ENCODE measurements around the gene ZC3H14. TPM values are rescaled to one million over a fixed set of nuclear protein-coding genes. Genes with fewer than 3 reads are reported as not detected.
"Not testable (repeated sequence)": the region's sequence is repeated elsewhere in the genome, so short reads cannot be mapped to it uniquely, and the experiment has no call there.

ZC3H14 gene
- total and polyA plus RNA-seq, 3 donors from 2014 or later = 208 to 354 (median 253) TPM

DNA sequence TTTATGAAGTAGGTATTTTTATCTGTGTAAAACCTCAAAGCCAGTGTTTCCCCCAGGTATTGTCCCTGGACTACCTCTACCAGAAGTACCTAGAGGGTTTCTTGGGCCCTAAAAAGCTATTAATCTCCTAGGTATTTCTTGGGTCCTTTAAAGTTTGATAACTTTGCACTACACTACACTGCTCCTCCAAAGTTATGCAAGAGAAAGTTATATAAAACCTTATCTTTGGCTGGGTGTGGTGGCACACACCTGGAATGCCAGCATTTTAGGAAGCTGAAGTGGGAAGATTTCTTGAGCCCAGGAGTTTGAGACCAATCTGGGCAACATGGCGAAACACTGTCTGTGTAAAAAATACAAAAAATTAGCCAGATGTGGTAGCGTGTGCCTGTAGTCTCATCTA is 42.9 kb upstream of the ZC3H14 start:
- H3K27ac ChIP-seq = no peak overlapping the region
- H3K27me3 ChIP-seq = no peaks in the 10 kb centered on the region
- H3K36me3 ChIP-seq (ENCODE audit: low read depth, missing control alignments) = no peaks in the 10 kb centered on the region
- DNase-seq = no peak
- no peaks in the 10 kb centered on the region for H3K4me1 ChIP-seq
- intact Hi-C loops (cut with DNase I; ENCODE audit: low total_unique reads) = no loop called here
- H3K4me3 ChIP-seq = no peak overlapping the region
- no peaks in the 10 kb centered on the region for H3K9me3 ChIP-seq
- TF ChIP-seq POLR2A (IDR thresholded peaks at IDR 0.05) = no peak
- TF ChIP-seq, protein P1, sequence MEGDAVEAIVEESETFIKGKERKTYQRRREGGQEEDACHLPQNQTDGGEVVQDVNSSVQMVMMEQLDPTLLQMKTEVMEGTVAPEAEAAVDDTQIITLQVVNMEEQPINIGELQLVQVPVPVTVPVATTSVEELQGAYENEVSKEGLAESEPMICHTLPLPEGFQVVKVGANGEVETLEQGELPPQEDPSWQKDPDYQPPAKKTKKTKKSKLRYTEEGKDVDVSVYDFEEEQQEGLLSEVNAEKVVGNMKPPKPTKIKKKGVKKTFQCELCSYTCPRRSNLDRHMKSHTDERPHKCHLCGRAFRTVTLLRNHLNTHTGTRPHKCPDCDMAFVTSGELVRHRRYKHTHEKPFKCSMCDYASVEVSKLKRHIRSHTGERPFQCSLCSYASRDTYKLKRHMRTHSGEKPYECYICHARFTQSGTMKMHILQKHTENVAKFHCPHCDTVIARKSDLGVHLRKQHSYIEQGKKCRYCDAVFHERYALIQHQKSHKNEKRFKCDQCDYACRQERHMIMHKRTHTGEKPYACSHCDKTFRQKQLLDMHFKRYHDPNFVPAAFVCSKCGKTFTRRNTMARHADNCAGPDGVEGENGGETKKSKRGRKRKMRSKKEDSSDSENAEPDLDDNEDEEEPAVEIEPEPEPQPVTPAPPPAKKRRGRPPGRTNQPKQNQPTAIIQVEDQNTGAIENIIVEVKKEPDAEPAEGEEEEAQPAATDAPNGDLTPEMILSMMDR (IDR thresholded peaks at IDR 0.05) = no peak
- 89 to 95% methylated on average over 2 of the region's 2 CpGs for WGBS, 2 donors

DNA sequence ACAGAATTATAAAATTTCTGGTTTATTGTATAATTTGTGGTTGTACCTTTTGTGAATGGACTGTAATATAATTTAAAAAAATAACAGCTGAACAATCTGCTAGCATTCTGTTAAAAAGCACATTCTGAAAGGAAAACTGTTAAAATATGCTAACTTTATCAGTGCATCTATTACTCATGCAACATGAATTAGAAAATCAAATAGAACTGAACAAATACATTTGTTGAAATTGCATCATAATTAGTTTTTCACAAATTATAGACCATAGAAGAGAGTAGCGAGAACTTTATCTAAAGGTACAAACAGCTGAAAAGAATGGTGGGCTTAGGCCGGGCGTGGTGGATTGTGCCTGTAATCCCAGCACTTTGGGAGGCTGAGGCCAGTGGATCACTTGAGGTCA is 41.0 kb upstream of the ZC3H14 start:
- H3K36me3 ChIP-seq (ENCODE audit: low read depth, missing control alignments) = no peaks in the 10 kb centered on the region
- DNase-seq = no peak
- WGBS, 2 donors = 67 to 98% methylated on average over 3 of the region's 3 CpGs
- intact Hi-C loops (cut with DNase I; ENCODE audit: low total_unique reads) = no loop called here
- H3K27me3 ChIP-seq = no peaks in the 10 kb centered on the region
- TF ChIP-seq POLR2A (IDR thresholded peaks at IDR 0.05) = no peak
- TF ChIP-seq, protein P1 (IDR thresholded peaks at IDR 0.05) = no peak
- H3K4me3 ChIP-seq = no peak overlapping the region
- no peaks in the 10 kb centered on the region for H3K4me1 ChIP-seq
- no peaks in the 10 kb centered on the region for H3K9me3 ChIP-seq
- no peak overlapping the region for H3K27ac ChIP-seq

DNA sequence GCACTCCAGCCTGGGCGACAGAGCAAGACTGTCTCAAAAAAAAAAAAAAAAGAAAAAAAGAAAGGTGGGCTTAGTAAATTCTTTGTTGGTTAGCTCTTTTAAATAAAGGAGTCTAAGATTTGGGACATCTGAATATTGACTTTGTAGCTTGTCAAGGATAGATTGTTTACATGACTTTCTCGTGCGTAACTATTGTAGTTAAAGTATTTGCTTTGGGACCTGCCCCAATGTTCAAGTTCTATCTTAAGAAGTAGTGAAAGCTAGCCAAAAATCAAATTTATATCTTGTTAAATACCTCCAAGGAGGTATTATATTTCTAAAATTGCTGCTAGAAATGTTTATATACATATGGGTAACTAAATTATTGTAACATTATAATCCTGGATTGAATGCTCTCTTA is 40.4 kb upstream of the ZC3H14 start:
- intact Hi-C loops (cut with DNase I; ENCODE audit: low total_unique reads) = no loop called here
- no peak for TF ChIP-seq POLR2A (IDR thresholded peaks at IDR 0.05)
- TF ChIP-seq, protein P1 (IDR thresholded peaks at IDR 0.05) = no peak
- 73 to 76% methylated on average over 3 of the region's 3 CpGs for WGBS, 2 donors
- H3K36me3 ChIP-seq (ENCODE audit: low read depth, missing control alignments) = no peaks in the 10 kb centered on the region
- DNase-seq = no peak
- no peaks in the 10 kb centered on the region for H3K27me3 ChIP-seq
- H3K4me1 ChIP-seq = no peaks in the 10 kb centered on the region
- no peaks in the 10 kb centered on the region for H3K9me3 ChIP-seq
- H3K4me3 ChIP-seq = no peak overlapping the region
- no peak overlapping the region for H3K27ac ChIP-seq

DNA sequence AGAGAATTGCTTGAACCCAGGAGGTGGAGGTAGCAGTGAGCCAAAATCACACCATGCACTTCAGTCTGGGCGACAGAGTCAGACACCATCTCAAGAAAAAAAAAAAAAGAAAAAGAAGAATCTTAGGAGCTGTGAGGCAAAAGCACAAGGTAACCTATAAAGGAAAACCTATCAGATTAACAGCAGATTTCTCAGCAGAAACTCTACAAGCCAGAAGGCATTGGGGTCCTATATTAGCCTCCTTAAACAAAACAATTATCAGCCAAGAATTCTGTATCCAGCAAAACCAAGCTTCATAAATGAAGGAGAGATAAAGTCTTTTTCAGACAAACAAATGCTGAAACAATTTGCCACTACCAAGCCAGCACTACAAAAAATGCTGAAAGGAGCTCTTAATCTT is 32.9 kb upstream of the ZC3H14 start:
- DNase-seq; H3K4me1 ChIP-seq; H3K27ac ChIP-seq; H3K9me3 ChIP-seq; H3K27me3 ChIP-seq; H3K4me3 ChIP-seq; H3K36me3 ChIP-seq (ENCODE audit: low read depth, missing control alignments); intact Hi-C loops (cut with DNase I; ENCODE audit: low total_unique reads): not testable (repeated sequence)
- WGBS, 2 donors = 93 to 100% methylated on average over 1 of the region's 1 CpG

DNA sequence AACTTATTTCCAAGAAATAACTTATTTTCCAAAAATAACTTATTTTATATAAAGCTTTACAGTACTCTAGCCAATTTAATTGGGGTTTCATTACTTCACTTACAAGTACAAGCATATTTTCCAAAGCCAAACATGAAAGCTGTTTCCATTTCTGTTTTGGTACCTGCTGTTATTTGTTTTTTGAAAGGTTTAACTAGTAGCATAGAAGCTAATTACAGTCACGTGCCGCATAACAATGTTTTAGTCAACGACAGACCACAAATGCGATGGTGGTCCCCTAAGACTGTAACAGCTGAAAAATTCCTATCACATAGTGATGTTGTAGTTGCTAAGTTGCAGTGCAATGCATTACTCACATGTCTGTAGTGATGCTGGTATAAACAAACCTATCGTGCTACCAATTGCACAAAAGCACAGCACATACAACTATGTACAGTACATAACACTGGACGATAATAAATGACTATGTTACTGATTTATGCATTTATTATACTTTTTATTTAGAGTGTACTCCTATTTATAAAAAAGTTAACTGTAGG is 29.7 kb upstream of the ZC3H14 start:
- Histone ChIP-seq H3K9me3 (no peaks in the 10 kb centered on the region), H3K36me3 (ENCODE audit: low read depth, missing control alignments) (no peaks in the 10 kb centered on the region), H3K4me3 (no peak overlapping the region), H3K27me3 (no peaks in the 10 kb centered on the region), H3K27ac (no peak overlapping the region), H3K4me1 (no peaks in the 10 kb centered on the region)
- no peak for TF ChIP-seq POLR2A (IDR thresholded peaks at IDR 0.05)
- TF ChIP-seq, protein P1 (IDR thresholded peaks at IDR 0.05) = no peak
- no peak for DNase-seq
- intact Hi-C loops (cut with DNase I; ENCODE audit: low total_unique reads) = no loop called here
- 90 to 93% methylated on average over 6 of the region's 6 CpGs for WGBS, 2 donors
